HEK293T (cell line): ENCODE results near the gene PTPRG.

Experiments used
- ARNT ChIP-seq: fragments of 450-650 bp; IDR thresholded peaks from 2 replicates; pipeline ENCODE4 v1.6.1; 2017; ENCODE audit warnings: mild to moderate bottlenecking
- FOXA1 ChIP-seq: fragments of 450-650 bp; IDR thresholded peaks from 2 replicates; pipeline ENCODE4 v1.6.1; 2016; ENCODE audit warnings: mild to moderate bottlenecking
- FOXK2 ChIP-seq: fragments of 450-650 bp; IDR thresholded peaks from 2 replicates; pipeline ENCODE4 v1.6.1; 2016; ENCODE audit warnings: mild to moderate bottlenecking
- SUZ12 ChIP-seq: fragments of 450-650 bp; IDR thresholded peaks from 2 replicates; pipeline ENCODE4 v1.6.1; 2016; ENCODE audit warnings: mild to moderate bottlenecking
- TARDBP ChIP-seq: fragments of 450-650 bp; IDR thresholded peaks from 2 replicates; pipeline ENCODE4 v1.6.1; 2016

DNA sequence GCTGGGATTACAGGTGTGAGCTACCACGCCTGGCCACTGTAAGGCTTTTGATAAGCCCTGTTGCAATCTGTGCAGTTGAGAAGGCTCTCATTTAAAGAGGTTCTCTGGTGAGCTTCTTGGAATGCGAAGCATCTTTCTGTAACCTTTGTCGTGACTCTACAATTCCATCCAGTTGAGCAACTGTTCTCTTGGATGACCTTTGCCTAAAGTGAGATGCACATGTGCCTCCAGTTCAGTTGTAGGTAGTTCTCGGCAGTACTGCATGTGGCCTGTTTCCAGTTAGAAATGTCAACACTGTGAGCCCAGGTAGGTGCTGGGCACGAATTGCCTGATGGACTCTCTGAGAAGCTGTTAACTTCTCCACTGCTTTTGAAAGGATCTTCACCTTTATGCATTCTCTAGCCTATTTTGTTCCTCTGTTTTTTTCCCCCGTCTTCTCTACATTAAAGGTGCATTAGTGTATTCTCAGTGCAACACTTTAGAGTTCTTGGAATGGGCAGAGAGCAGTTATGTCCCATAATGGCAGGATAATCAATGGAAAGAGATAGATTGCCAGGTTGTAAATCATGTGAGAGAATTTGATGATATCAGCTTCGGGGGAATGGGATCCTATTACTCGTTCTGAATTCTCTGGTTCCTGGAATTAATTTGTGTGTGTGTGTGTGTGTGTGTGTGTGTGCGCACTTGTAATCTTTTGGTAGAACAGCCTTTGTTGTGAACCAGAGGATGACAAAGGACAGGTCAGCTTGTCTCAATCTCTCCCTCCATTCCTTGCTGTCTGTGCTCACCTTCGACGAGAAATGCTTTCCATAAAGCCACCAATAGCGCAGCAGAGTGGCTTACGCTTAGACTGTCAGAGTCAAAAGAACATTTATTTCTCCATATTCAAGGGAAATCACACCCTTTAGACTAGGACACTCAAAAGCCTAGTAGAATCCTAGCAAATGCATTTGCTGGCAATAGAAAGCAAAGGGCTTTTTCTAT lies 51.1 kb downstream of the PTPRG start:
- no peak for TF ChIP-seq SUZ12
- no peak for TF ChIP-seq FOXK2
- no peak for TF ChIP-seq TARDBP
- no peak for TF ChIP-seq ARNT
- TF ChIP-seq FOXA1 = no peak
